HG02970 (cell line): ENCODE measurements around the gene RPRD2.
"Not testable (repeated sequence)": the region's sequence is repeated elsewhere in the genome, so short reads cannot be mapped to it uniquely, and the experiment has no call there.

Source experiments
- ATAC-seq: cut with Tn5 transposase; IDR thresholded peaks from one replicate; pipeline ENCODE4 v1.9.1; 2021; ENCODE audit warnings: mild to moderate bottlenecking, moderate library complexity, moderate number of reproducible peaks; ENCODE audit not compliant: unreplicated experiment, low FRiP score

The RPRD2 gene

GRCh38 chr1:150387200-150387599 lies 23.3 kb downstream of the RPRD2 start:
- no peak for ATAC-seq

- ATAC-seq: no peak
Measured at GRCh38 chr1:150388241-150388640, 24.3 kb downstream of the RPRD2 start.

DNA sequence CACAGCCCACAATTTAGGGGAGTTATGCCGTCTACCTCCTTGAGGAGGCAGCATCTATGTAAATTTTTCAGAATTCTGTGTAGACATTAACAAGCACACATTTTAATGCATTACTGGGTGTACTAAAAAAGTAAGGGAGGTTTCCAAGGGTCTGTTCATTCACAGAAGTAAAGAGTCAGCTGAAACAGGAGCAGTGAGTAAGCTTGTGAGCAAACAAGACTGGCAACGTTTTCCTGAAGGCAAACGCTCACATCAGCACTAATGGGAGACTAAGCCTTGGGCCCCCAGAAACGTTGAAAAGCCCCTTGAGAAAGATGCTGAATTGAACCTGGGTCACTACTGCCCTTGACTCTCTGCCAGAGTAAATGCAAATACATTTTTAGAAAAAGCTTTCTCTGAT lies 25.7 kb downstream of the RPRD2 start:
- no peak for ATAC-seq

- ATAC-seq: no peak
Measured at GRCh38 chr1:150392627-150393026, 28.7 kb downstream of the RPRD2 start.

DNA sequence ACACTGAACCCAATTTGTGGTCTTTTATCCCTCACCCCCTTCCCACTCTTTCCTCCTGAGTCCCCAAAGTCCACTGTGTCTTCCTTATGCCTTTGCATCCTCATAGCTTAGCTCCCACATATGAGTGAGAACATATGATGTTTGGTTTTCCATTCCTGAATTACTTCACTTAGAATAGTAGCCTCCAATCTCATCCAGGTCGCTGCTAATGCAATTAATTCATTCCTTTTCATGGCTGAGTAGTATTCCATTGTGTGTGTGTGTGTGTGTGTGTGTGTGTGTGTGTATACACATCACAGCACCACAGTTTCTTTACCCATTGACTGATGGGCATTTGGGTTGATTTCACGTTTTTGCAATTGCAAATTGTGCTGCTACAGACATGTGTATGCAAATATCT lies 31.2 kb downstream of the RPRD2 start:
- not testable (repeated sequence) for ATAC-seq

- no peak for ATAC-seq
Measured at GRCh38 chr1:150397392-150398032, 33.6 kb downstream of the RPRD2 start.

DNA sequence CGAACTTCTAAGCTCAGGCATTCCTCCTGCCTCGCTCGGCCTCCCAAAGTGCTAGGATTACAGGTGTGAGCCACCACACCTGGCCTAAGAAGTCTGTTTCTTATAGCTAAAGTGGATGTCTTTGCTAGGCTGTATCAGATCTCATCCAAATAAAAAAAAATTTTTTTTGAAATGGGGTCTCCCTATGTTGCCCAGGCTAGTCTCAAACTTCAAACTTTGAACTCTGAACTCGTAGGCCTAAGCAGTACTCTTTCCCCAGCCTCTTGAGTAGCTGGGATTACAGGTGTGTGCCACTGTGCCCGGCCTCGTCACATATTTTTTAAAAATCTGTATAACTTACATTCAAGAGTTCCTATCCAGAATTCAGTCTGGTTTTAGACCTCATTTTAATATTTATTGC lies 40.5 kb downstream of the RPRD2 start:
- ATAC-seq: no peak

DNA sequence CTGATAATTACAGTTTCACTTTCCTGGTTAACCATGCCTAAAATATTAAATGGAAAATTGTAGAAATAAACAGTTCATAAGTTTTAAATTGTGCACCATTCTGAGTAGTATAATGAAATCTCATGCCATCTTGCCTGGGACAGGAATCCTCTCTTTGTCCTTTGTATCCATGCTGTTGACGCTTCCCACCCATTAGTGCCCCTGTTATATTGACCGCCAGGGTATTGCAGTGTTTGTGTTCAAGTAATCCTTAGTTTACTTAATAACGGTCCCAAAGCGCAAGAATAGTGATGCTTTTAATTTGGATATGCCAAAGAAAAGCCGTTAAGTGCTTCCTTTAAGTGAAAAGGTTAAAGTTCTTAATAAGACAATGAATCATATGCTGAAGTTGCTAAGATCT lies 41.7 kb downstream of the RPRD2 start:
- ATAC-seq: no peak

GRCh38 chr1:150406483-150406882 lies 42.5 kb downstream of the RPRD2 start:
- ATAC-seq: no peak

GRCh38 chr1:150407330-150407729 lies 43.4 kb downstream of the RPRD2 start:
- no peak for ATAC-seq

- ATAC-seq: no peak
Measured at GRCh38 chr1:150408800-150409199, 44.9 kb downstream of the RPRD2 start.

DNA sequence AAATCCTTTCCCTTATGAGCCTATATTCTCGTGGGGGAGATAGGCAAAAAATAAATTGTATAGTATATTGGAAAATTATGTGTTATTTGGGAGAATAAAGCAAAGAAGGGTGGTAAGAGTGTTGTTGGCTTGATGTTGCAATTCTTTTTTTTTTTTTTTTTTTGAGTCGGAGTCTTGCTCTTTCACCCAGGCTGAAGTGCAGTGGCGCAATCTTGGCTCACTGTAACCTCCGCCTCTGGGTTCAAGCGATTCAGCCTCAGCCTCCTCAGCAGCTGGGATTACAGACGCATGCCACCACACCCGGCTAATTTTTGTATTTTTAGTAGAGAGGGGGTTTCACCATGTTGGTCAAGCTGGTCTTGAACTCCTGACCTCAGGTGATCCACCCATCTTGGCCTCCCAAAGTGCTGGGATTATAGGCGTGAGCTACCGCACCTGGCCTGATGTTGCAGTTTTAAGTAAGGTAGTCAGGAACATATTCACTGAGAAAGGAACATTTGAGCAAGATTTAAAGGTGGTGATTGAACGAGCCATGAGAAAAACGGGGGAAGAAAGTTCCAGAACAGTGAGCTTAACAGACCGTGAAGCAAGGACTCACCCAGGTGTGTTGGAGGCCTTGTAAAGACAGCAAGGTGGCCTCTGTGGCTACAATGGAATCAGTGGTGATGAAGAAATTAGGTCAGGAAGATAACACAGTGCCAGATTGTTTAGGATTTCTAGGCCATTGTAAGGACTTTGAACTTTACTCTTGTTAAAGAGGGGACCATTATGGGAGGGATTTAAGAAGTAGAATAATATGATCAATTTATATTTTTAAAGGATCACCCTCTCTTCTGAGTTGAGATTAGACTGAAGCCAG lies 45.8 kb downstream of the RPRD2 start:
- ATAC-seq: no peak

- ATAC-seq: no peak
Measured at GRCh38 chr1:150410582-150411101, 46.7 kb downstream of the RPRD2 start.

DNA sequence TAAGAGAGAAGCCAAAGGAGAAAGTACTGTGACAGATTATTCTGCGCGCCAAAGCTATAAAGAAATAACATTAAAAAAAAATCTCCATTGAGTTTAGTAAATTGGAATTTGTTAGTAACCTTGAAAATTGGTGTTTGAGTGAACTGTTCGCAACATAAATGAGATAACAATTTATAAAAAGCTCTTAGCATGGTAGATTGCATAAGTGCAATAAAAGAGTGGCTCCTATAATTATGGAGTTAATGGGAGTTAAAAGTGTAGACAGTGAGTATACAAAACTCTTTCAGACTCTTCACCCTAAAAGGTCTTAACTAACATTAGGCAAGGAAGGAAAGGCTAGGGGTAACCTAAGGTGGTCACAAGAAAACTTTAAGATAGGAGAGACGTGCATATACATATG lies 50.6 kb downstream of the RPRD2 start:
- no peak for ATAC-seq

- ATAC-seq: no peak
Measured at GRCh38 chr1:150415800-150416199, 51.9 kb downstream of the RPRD2 start.

GRCh38 chr1:150420560-150421265 lies 56.8 kb downstream of the RPRD2 start:
- ATAC-seq: no peak

GRCh38 chr1:150422541-150422940 lies 58.6 kb downstream of the RPRD2 start:
- no peak for ATAC-seq

- ATAC-seq: no peak
Measured at GRCh38 chr1:150429805-150430204, 65.9 kb downstream of the RPRD2 start.

GRCh38 chr1:150441121-150441520 lies 77.2 kb downstream of the RPRD2 start:
- ATAC-seq: no peak

DNA sequence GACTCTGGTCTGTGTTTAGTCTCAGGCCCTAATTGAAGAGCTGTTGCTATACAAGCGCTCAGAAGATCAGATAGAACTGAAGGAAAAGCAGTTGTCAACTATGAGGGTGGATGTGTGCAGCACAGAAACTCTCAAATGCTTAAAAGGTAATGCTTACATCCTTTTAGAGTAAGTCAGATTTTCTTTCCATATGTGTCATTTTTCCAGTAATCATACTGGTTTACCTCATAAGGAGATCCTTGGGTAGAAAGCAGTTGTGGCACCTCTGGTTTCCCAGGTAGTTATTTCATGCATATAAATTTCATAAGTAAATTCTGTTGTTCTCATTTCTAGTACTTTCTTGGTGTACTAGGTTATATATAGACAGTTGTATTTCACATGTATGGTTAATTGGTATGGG lies 80.3 kb downstream of the RPRD2 start:
- no peak for ATAC-seq

- ATAC-seq: no peak
Measured at GRCh38 chr1:150456146-150456647, 92.2 kb downstream of the RPRD2 start.
